ENCODE data around the gene OSBPL9. TPM values are rescaled to one million over a fixed set of nuclear protein-coding genes. Genes with fewer than 3 reads are reported as not detected.

The OSBPL9 gene
- total RNA-seq, 1 experiment from 2014 or later: 61.9 TPM

DNA sequence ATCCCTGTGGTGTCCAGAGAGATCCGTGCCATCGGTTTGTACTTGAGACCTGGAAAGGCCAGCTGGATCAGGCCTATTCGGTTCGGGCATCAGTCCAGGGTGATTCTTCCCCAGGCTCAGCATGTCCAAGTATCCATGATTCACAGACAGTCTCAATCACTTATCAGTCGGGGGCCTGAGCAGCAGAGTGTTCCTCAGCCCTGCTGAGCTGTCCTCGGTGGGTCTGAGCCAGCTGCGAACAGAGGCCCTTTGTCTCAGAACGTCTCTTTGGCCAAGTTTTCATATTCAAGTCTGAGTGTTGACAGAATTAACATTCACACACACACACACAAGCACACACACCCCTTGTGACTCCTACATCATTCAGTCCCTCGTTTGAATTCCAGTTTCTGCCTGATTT lies 33.4 kb upstream of the OSBPL9 start:
- intact Hi-C loops (cut with micrococcal nuclease; ENCODE audit: unreplicated experiment): no loop called here
- no peaks in the 10 kb centered on the region; the same call in 1 of the 2 replicates for H3K36me3 ChIP-seq (ENCODE audit: control insufficient read depth, insufficient read depth, low read length)
- no TSS peak for BruUV-seq (replicated peaks)
- H3K4me1 ChIP-seq: no peaks in the 10 kb centered on the region
- no peaks in the 10 kb centered on the region for H3K9me3 ChIP-seq
- Mint-ChIP-seq H3K36me3 (ENCODE audit: insufficient read depth, unreplicated experiment) (no peaks in the 10 kb centered on the region), H3K27me3 (ENCODE audit: insufficient read depth, unreplicated experiment) (no peaks in the 10 kb centered on the region), H3K9me3 (ENCODE audit: unreplicated experiment) (no peaks in the 10 kb centered on the region), H3K27ac (ENCODE audit: unreplicated experiment) (no peak overlapping the region), H3K4me1 (ENCODE audit: low read depth, unreplicated experiment) (no peaks in the 10 kb centered on the region), H3K4me3 (ENCODE audit: unreplicated experiment) (no peak overlapping the region)
- H3K4me3 ChIP-seq (ENCODE audit: low read depth, low read length): no peak overlapping the region
- ChIA-PET CTCF (no interaction called here), POLR2A (no interaction called here)
- DNase-seq: no peak
- no peak for TF ChIP-seq CTCF (IDR thresholded peaks at IDR 0.05; ENCODE audit: insufficient read depth in 1 of 2, low read depth in 1 of 2, low read length in 1 of 2, severe bottlenecking in 1 of 2, unreplicated experiment in 1 of 2)
- H3K27me3 ChIP-seq (replicated peaks; ENCODE audit: control insufficient read depth, insufficient read depth, low read length): no peaks in the 10 kb centered on the region

- no peaks in the 10 kb centered on the region; the same call in 1 of the 2 replicates for H3K36me3 ChIP-seq (ENCODE audit: control insufficient read depth, insufficient read depth, low read length)
- no peak overlapping the region for H3K4me3 ChIP-seq (ENCODE audit: low read depth, low read length)
- no peaks in the 10 kb centered on the region for H3K9me3 ChIP-seq
- no peaks in the 10 kb centered on the region for H3K9me3 Mint-ChIP-seq (ENCODE audit: unreplicated experiment)
- no peaks in the 10 kb centered on the region for H3K4me1 Mint-ChIP-seq (ENCODE audit: low read depth, unreplicated experiment)
- H3K4me1 ChIP-seq: no peaks in the 10 kb centered on the region
- CTCF ChIA-PET: no interaction called here
- intact Hi-C loops (cut with micrococcal nuclease; ENCODE audit: unreplicated experiment): no loop called here
- no peak overlapping the region for H3K4me3 Mint-ChIP-seq (ENCODE audit: unreplicated experiment)
- POLR2A ChIA-PET: no interaction called here
- no peaks in the 10 kb centered on the region for H3K27me3 Mint-ChIP-seq (ENCODE audit: insufficient read depth, unreplicated experiment)
- DNase-seq: no peak
- no peaks in the 10 kb centered on the region for H3K27me3 ChIP-seq (replicated peaks; ENCODE audit: control insufficient read depth, insufficient read depth, low read length)
- no TSS peak for BruUV-seq (replicated peaks)
- H3K27ac Mint-ChIP-seq (ENCODE audit: unreplicated experiment): no peak overlapping the region
- H3K36me3 Mint-ChIP-seq (ENCODE audit: insufficient read depth, unreplicated experiment): no peaks in the 10 kb centered on the region
- no peak for TF ChIP-seq CTCF (IDR thresholded peaks at IDR 0.05; ENCODE audit: insufficient read depth in 1 of 2, low read depth in 1 of 2, low read length in 1 of 2, severe bottlenecking in 1 of 2, unreplicated experiment in 1 of 2)
These were observed 32.9 kb upstream of the OSBPL9 start for GRCh38 chr1:51584021-51584420.

GRCh38 chr1:51592711-51593110 lies 24.2 kb upstream of the OSBPL9 start:
- no TSS peak for BruUV-seq (replicated peaks)
- Mint-ChIP-seq H3K9me3 (ENCODE audit: unreplicated experiment) (no peaks in the 10 kb centered on the region), H3K4me1 (ENCODE audit: low read depth, unreplicated experiment) (no peaks in the 10 kb centered on the region), H3K36me3 (ENCODE audit: insufficient read depth, unreplicated experiment) (no peaks in the 10 kb centered on the region), H3K27me3 (ENCODE audit: insufficient read depth, unreplicated experiment) (no peaks in the 10 kb centered on the region), H3K27ac (ENCODE audit: unreplicated experiment) (no peak overlapping the region), H3K4me3 (ENCODE audit: unreplicated experiment) (no peak overlapping the region)
- ChIA-PET POLR2A (no interaction called here), CTCF (no interaction called here)
- Histone ChIP-seq H3K36me3 (ENCODE audit: control insufficient read depth, insufficient read depth, low read length) (no peaks in the 10 kb centered on the region), H3K9me3 (no peaks in the 10 kb centered on the region), H3K27me3 (replicated peaks; ENCODE audit: control insufficient read depth, insufficient read depth, low read length) (no peaks in the 10 kb centered on the region), H3K4me1 (no peaks in the 10 kb centered on the region), H3K4me3 (ENCODE audit: low read depth, low read length) (no peak overlapping the region)
- intact Hi-C loops (cut with micrococcal nuclease; ENCODE audit: unreplicated experiment): no loop called here
- TF ChIP-seq CTCF (IDR thresholded peaks at IDR 0.05; ENCODE audit: insufficient read depth in 1 of 2, low read depth in 1 of 2, low read length in 1 of 2, severe bottlenecking in 1 of 2, unreplicated experiment in 1 of 2): no peak
- no peak for DNase-seq
